ENCODE results near the gene WDR33.

- no peak for TF ChIP-seq CTCF (IDR thresholded peaks at IDR 0.05)
- TF ChIP-seq POLR2A (IDR thresholded peaks at IDR 0.05), result no peak
- no peak for TF ChIP-seq EP300 (IDR thresholded peaks at IDR 0.05; ENCODE audit: low read depth)
Observed at GRCh38 chr2:127670957-127671290, 140.0 kb downstream of the WDR33 start.
